B cell (primary cell): ENCODE data around the gene SDR42E1. TPM values are rescaled to one million over a fixed set of nuclear protein-coding genes. Genes with fewer than 3 reads are reported as not detected.

ENCODE experiments used
- ATAC-seq: fragments of 200-7000 bp; cut with Tn5 transposase; one replicate; pipeline ENCODE4 v1.10.0; 2021; ENCODE audit warnings: low read depth, mild to moderate bottlenecking, moderate number of reproducible peaks, moderate library complexity
- CTCF ChIA-PET: fragments of 350-600 bp; sonication (Branson Sonifier 250); formaldehyde crosslinking; loops from one replicate; lab custom pipeline; 2021; ENCODE audit warnings: antibody characterized with exemption, inconsistent platforms; lab: Charles Lee
- POLR2A ChIA-PET: fragments of 350-600 bp; sonication (Branson Sonifier 250); formaldehyde crosslinking; loops from one replicate; lab custom pipeline; 2021; ENCODE audit warnings: antibody characterized with exemption; lab: Charles Lee
- DNase-seq: peaks from one replicate; pipeline ENCODE4 v3.0.0; 2013
- H2AFZ ChIP-seq: 2 replicates; pipeline ENCODE4 v1.6.1; 2012; ENCODE audit warnings: mild to moderate bottlenecking, low read depth, low read length; ENCODE audit not compliant: insufficient read depth, poor library complexity, severe bottlenecking
- H3K27ac ChIP-seq, 2 donors: 1 replicate in 1 of 2; 2 replicates in 1 of 2; pipeline ENCODE4 v1.5.1; 2012 to 2013; ENCODE audit warnings: low read length in 2 of 2, mild to moderate bottlenecking in 2 of 2, moderate library complexity in 1 of 2
- H3K27me3 ChIP-seq, 4 experiments: fragments of 200-600 bp in 1 of 4; sonication (generic) in 1 of 4; replicated peaks in 1 of 4; 1 replicate in 2 of 4; 2 replicates in 2 of 4; pipeline versions ENCODE4 v1.6.1 to v1.7.0; 2013 to 2016; ENCODE audit warnings: low read length in 3 of 4, mild to moderate bottlenecking in 2 of 4, mixed read lengths in 1 of 4, moderate library complexity in 1 of 4; ENCODE audit not compliant: insufficient read depth in 4 of 4, control insufficient read depth in 3 of 4; ENCODE audit errors: control extremely low read depth in 1 of 4
- H3K36me3 ChIP-seq, 2 experiments: replicated peaks in 1 of 2; 1 replicate in 1 of 2; 2 replicates in 1 of 2; pipeline versions ENCODE4 v1.6.1 to v1.7.1; 2013; ENCODE audit warnings: low read length in 1 of 2; ENCODE audit not compliant: insufficient read depth in 2 of 2, control insufficient read depth in 1 of 2; ENCODE audit errors: control extremely low read depth in 1 of 2, extremely low read depth in 1 of 2
- H3K4me1 ChIP-seq, 2 donors: fragments of 200-600 bp in 1 of 2; sonication (generic) in 1 of 2; 1 replicate in 1 of 2; 2 replicates in 1 of 2; pipeline versions ENCODE4 v1.5.1 to v1.6.1; 2013 to 2017; ENCODE audit warnings: low read length in 2 of 2; ENCODE audit not compliant: control insufficient read depth in 2 of 2, insufficient read depth in 2 of 2
- H3K4me2 ChIP-seq: replicated peaks from 2 replicates; pipeline ENCODE3; 2012; ENCODE audit warnings: mild to moderate bottlenecking, low read depth, low read length; ENCODE audit not compliant: poor library complexity, severe bottlenecking
- H3K4me3 ChIP-seq, 5 experiments: fragments of 200-600 bp in 1 of 5; sonication (generic) in 1 of 5; 1 replicate in 3 of 5; 2 replicates in 2 of 5; pipeline versions ENCODE4 v1.5.1 to v1.7.0; 2011 to 2016; ENCODE audit warnings: low read length in 4 of 5, mild to moderate bottlenecking in 4 of 5, low read depth in 2 of 5, control low read depth in 1 of 5, moderate library complexity in 1 of 5; ENCODE audit not compliant: insufficient read depth in 1 of 5; ENCODE audit errors: control extremely low read depth in 1 of 5, extremely low read depth in 1 of 5
- H3K79me2 ChIP-seq: fragments of 200-600 bp; sonication (generic); one replicate; pipeline ENCODE4 v1.6.0; 2016; ENCODE audit warnings: low read length; ENCODE audit not compliant: control insufficient read depth, insufficient read depth
- H3K9ac ChIP-seq: fragments of 200-600 bp; sonication (generic); 2 replicates; pipeline ENCODE4 v1.6.1; 2017; ENCODE audit warnings: mild to moderate bottlenecking, low read length, moderate library complexity
- H3K9me3 ChIP-seq, 3 donors: one replicate each; pipeline versions ENCODE4 v1.6.1 to v1.7.1; 2013; ENCODE audit warnings: low read length in 2 of 3; ENCODE audit not compliant: control insufficient read depth in 2 of 3, insufficient read depth in 1 of 3; ENCODE audit errors: control extremely low read depth in 1 of 3
- H4K20me1 ChIP-seq: 2 replicates; pipeline ENCODE4 v1.6.0; 2012; ENCODE audit warnings: mild to moderate bottlenecking, low read length; ENCODE audit not compliant: insufficient read depth, control insufficient read depth, poor library complexity, severe bottlenecking
- H3K27ac Mint-ChIP-seq: one replicate; pipeline ENCODE4 v1.8.0; 2021; ENCODE audit warnings: mixed read lengths
- H3K27me3 Mint-ChIP-seq: one replicate; pipeline ENCODE4 v1.8.0; 2021; ENCODE audit warnings: mixed read lengths
- H3K4me1 Mint-ChIP-seq: one replicate; pipeline ENCODE4 v1.8.0; 2021; ENCODE audit warnings: mixed read lengths
- H3K4me3 Mint-ChIP-seq: one replicate; pipeline ENCODE4 v1.8.0; 2021; ENCODE audit warnings: mixed read lengths
- H3K9me3 Mint-ChIP-seq: one replicate; pipeline ENCODE4 v1.8.0; 2022; ENCODE audit warnings: mixed read lengths; ENCODE audit not compliant: insufficient read depth
- CTCF ChIP-seq: fragments of 200-600 bp; IDR thresholded peaks from one replicate; pipeline ENCODE4 v1.8.0; 2022; ENCODE audit warnings: antibody characterized with exemption, mild to moderate bottlenecking
- EZH2 ChIP-seq: IDR thresholded peaks from 2 replicates; pipeline ENCODE4 v1.6.1; 2012; ENCODE audit warnings: borderline replicate concordance, low read depth, mild to moderate bottlenecking, moderate library complexity, low read length; ENCODE audit not compliant: insufficient read depth, poor library complexity, severe bottlenecking
- whole genome bisulfite sequencing: methylation state at CpG from one replicate; pipeline ENCODE4 v1.1.5; 2013; ENCODE audit warnings: missing lambda C conversion rate; ENCODE audit not compliant: insufficient coverage; 5-methylcytosine and 5-hydroxymethylcytosine counted together
- intact Hi-C: fragments of 100-400 bp; cut with micrococcal nuclease; formaldehyde crosslinking; loops from one replicate; pipeline ENCODE4 v1.10.0; 2022
- polyA plus RNA-seq: library from polyadenylated mRNA; depleted of rRNA; stranded (reverse); fragments of >200 nt; gene quantifications from 2 replicates; pipeline ENCODE4 v1.2.3, GENCODE V29; 2012
- total RNA-seq, 2 donors: library from RNA; stranded (reverse); fragments of 120-200 nt in 1 of 2; gene quantifications; 1 replicate in 1 of 2; 2 replicates in 1 of 2; pipeline versions ENCODE4 v1.2.3 to v1.2.4, GENCODE V29; 2013 to 2022

The SDR42E1 gene
- total and polyA plus RNA-seq, 2 donors (not counting 1 experiment from before 2014, with no cell fraction given): 2.1 to 6.9 TPM

DNA sequence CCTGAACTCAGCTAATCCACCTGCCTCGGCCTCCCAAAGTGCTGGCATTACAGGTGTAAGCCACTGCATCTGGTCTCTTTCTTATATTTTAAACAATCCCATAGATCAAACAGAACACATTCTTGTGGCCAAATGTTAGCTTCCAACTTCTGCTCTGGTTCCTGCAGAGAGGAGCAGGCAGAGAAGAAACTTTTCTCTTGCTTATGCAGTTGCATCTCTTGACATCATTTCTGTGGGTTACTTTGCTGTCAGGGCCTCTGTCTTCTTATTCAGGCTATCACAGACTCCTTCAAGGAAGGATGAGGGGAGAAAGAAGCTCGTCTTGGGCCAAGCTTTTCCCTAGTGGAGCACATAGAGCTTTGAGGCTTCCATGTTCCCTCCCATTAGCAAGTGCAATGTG lies 31.6 kb upstream of the SDR42E1 start:
- Mint-ChIP-seq H3K4me1 (no peaks in the 10 kb centered on the region), H3K4me3 (no peak overlapping the region), H3K27me3 (peaks cover 44% of the 10 kb centered on the region), H3K9me3 (no peaks in the 10 kb centered on the region), H3K27ac (no peak overlapping the region)
- Histone ChIP-seq H2AFZ (no peak overlapping the region), H3K79me2 (no peaks in the 10 kb centered on the region), H3K4me2 (no peak overlapping the region), H3K36me3 (no peaks in the 10 kb centered on the region), H3K9ac (no peak overlapping the region), H3K27me3 (peaks cover 0 to 16% (median 0%) of the 10 kb centered on the region in 4 experiments), H3K27ac (no peak overlapping the region), H3K4me1 (no peaks in the 10 kb centered on the region), H4K20me1 (no peaks in the 10 kb centered on the region), H3K9me3 (no peaks in the 10 kb centered on the region), H3K4me3 (no peak overlapping the region)
- WGBS: 91% methylated on average over 1 of the region's 2 CpGs
- TF ChIP-seq CTCF (no peak), EZH2 (no peak)
- ATAC-seq (no peak), DNase-seq (no peak)
- CTCF ChIA-PET: no interaction called here
- POLR2A ChIA-PET: no interaction called here
- intact Hi-C loops: no loop called here

GRCh38 chr16:82042144-82042543 lies 30.9 kb upstream of the SDR42E1 start:
- ATAC-seq (no peak), DNase-seq (no peak)
- peaks cover 0 to 16% (median 0%) of the 10 kb centered on the region in 4 experiments for H3K27me3 ChIP-seq
- no peak overlapping the region for H3K27ac ChIP-seq
- ChIA-PET CTCF (no interaction called here), POLR2A (no interaction called here)
- no peaks in the 10 kb centered on the region for H3K9me3 Mint-ChIP-seq
- no peak for TF ChIP-seq CTCF
- no peak for TF ChIP-seq EZH2
- no peaks in the 10 kb centered on the region for H3K79me2 ChIP-seq
- no peak overlapping the region for H2AFZ ChIP-seq
- H3K9ac ChIP-seq: no peak overlapping the region
- no peaks in the 10 kb centered on the region for H3K36me3 ChIP-seq
- H3K27me3 Mint-ChIP-seq: peaks cover 42% of the 10 kb centered on the region
- no peaks in the 10 kb centered on the region for H3K4me1 Mint-ChIP-seq
- H3K4me3 Mint-ChIP-seq: no peak overlapping the region
- no peak overlapping the region for H3K4me2 ChIP-seq
- no peak overlapping the region for H3K4me3 ChIP-seq
- 94% methylated on average over 5 of the region's 8 CpGs for WGBS
- H4K20me1 ChIP-seq: no peaks in the 10 kb centered on the region
- intact Hi-C loops: no loop called here
- no peaks in the 10 kb centered on the region for H3K9me3 ChIP-seq
- no peaks in the 10 kb centered on the region for H3K4me1 ChIP-seq
- no peak overlapping the region for H3K27ac Mint-ChIP-seq
